ENCODE results near the gene PPP2R2B. TPM values are rescaled to one million over a fixed set of nuclear protein-coding genes. Genes with fewer than 3 reads are reported as not detected.

Gene PPP2R2B
- total and polyA plus RNA-seq, 4 donors = 2.0 to 27.3 (median 12.0) TPM

- 0 to 14% methylated on average over 3 of the region's 3 CpGs for WGBS, 2 donors
- ATAC-seq (ENCODE audit: low FRiP score) (no peak), DNase-seq (no peak)
- H3K4me3 ChIP-seq (ENCODE audit: low read length in 2 of 2) = no peak overlapping the region
- H3K9me3 ChIP-seq (ENCODE audit: control insufficient read depth, low read length) = no peaks in the 10 kb centered on the region
- H3K36me3 ChIP-seq (ENCODE audit: control insufficient read depth in 1 of 2, insufficient read depth in 2 of 2, low read length in 1 of 2) = no peaks in the 10 kb centered on the region
- no peaks in the 10 kb centered on the region for H3K27me3 ChIP-seq (ENCODE audit: control insufficient read depth in 1 of 2, insufficient read depth in 2 of 2, low read length in 1 of 2)
- peaks cover 0 to 3% of the 10 kb centered on the region in 2 donors for H3K4me1 ChIP-seq (ENCODE audit: control insufficient read depth in 1 of 2, insufficient read depth in 2 of 2, low read length in 2 of 2)
- intact Hi-C loops (cut with DNase I) = loop anchor here in 1 of 2 donors (5.0 to 10.0 kb wide), 2 partner anchors 33 to 126 kb away; no protein-coding TSS in a partner anchor
- no peak overlapping the region for H3K27ac ChIP-seq (ENCODE audit: low read depth in 1 of 2, low read length in 2 of 2)
These were observed 18.2 kb downstream of the PPP2R2B start for GRCh38 chr5:146860213-146860893.

- intact Hi-C loops (cut with DNase I) = no loop called here
- ATAC-seq (ENCODE audit: low FRiP score) = no peak
These were observed 26.5 kb downstream of the PPP2R2B start for GRCh38 chr5:146852089-146852488.

GRCh38 chr5:146851133-146851532 is 27.4 kb downstream of the PPP2R2B start:
- intact Hi-C loops (cut with DNase I) = no loop called here
- DNase-seq = no peak
- no peak overlapping the region for H3K4me3 ChIP-seq (ENCODE audit: low read length in 2 of 2)
- H3K36me3 ChIP-seq (ENCODE audit: control insufficient read depth in 1 of 2, insufficient read depth in 2 of 2, low read length in 1 of 2) = no peaks in the 10 kb centered on the region
- H3K4me1 ChIP-seq (ENCODE audit: control insufficient read depth in 1 of 2, insufficient read depth in 2 of 2, low read length in 2 of 2) = no peaks in the 10 kb centered on the region
- ATAC-seq (ENCODE audit: low FRiP score) = no peak
- H3K27me3 ChIP-seq (ENCODE audit: control insufficient read depth in 1 of 2, insufficient read depth in 2 of 2, low read length in 1 of 2) = no peaks in the 10 kb centered on the region
- H3K27ac ChIP-seq (ENCODE audit: low read depth in 1 of 2, low read length in 2 of 2) = no peak overlapping the region
- H3K9me3 ChIP-seq (ENCODE audit: control insufficient read depth, low read length) = no peaks in the 10 kb centered on the region

More at GRCh38 chr5:146852089-146852488, 26.5 kb downstream of the PPP2R2B start:
- Histone ChIP-seq H3K4me3 (ENCODE audit: low read length in 2 of 2) (no peak overlapping the region), H3K27ac (ENCODE audit: low read depth in 1 of 2, low read length in 2 of 2) (no peak overlapping the region), H3K4me1 (ENCODE audit: control insufficient read depth in 1 of 2, insufficient read depth in 2 of 2, low read length in 2 of 2) (no peaks in the 10 kb centered on the region), H3K27me3 (ENCODE audit: control insufficient read depth in 1 of 2, insufficient read depth in 2 of 2, low read length in 1 of 2) (no peaks in the 10 kb centered on the region), H3K9me3 (ENCODE audit: control insufficient read depth, low read length) (no peaks in the 10 kb centered on the region), H3K36me3 (ENCODE audit: control insufficient read depth in 1 of 2, insufficient read depth in 2 of 2, low read length in 1 of 2) (no peaks in the 10 kb centered on the region)
- DNase-seq = no peak

GRCh38 chr5:146849694-146850303 is 28.8 kb downstream of the PPP2R2B start:
- intact Hi-C loops (cut with DNase I) = no loop called here
- no peaks in the 10 kb centered on the region for H3K4me1 ChIP-seq (ENCODE audit: control insufficient read depth in 1 of 2, insufficient read depth in 2 of 2, low read length in 2 of 2)
- 58 to 59% methylated on average over 5 of the region's 5 CpGs for WGBS, 2 donors
- DNase-seq (no peak), ATAC-seq (ENCODE audit: low FRiP score) (no peak)
- H3K4me3 ChIP-seq (ENCODE audit: low read length in 2 of 2) = no peak overlapping the region
- no peak overlapping the region for H3K27ac ChIP-seq (ENCODE audit: low read depth in 1 of 2, low read length in 2 of 2)
- no peaks in the 10 kb centered on the region for H3K36me3 ChIP-seq (ENCODE audit: control insufficient read depth in 1 of 2, insufficient read depth in 2 of 2, low read length in 1 of 2)
- H3K9me3 ChIP-seq (ENCODE audit: control insufficient read depth, low read length) = no peaks in the 10 kb centered on the region
- no peaks in the 10 kb centered on the region for H3K27me3 ChIP-seq (ENCODE audit: control insufficient read depth in 1 of 2, insufficient read depth in 2 of 2, low read length in 1 of 2)

GRCh38 chr5:146848133-146848532 is 30.4 kb downstream of the PPP2R2B start:
- no peaks in the 10 kb centered on the region for H3K36me3 ChIP-seq (ENCODE audit: control insufficient read depth in 1 of 2, insufficient read depth in 2 of 2, low read length in 1 of 2)
- H3K27ac ChIP-seq (ENCODE audit: low read depth in 1 of 2, low read length in 2 of 2) = no peak overlapping the region
- no peaks in the 10 kb centered on the region for H3K27me3 ChIP-seq (ENCODE audit: control insufficient read depth in 1 of 2, insufficient read depth in 2 of 2, low read length in 1 of 2)
- ATAC-seq (ENCODE audit: low FRiP score) (no peak), DNase-seq (no peak)
- no peaks in the 10 kb centered on the region for H3K9me3 ChIP-seq (ENCODE audit: control insufficient read depth, low read length)
- intact Hi-C loops (cut with DNase I) = no loop called here
- no peaks in the 10 kb centered on the region for H3K4me1 ChIP-seq (ENCODE audit: control insufficient read depth in 1 of 2, insufficient read depth in 2 of 2, low read length in 2 of 2)
- WGBS, 2 donors = 77 to 79% methylated on average over 1 of the region's 1 CpG
- no peak overlapping the region for H3K4me3 ChIP-seq (ENCODE audit: low read length in 2 of 2)

- 40 to 50% methylated on average over 2 of the region's 2 CpGs for WGBS, 2 donors
- no peaks in the 10 kb centered on the region for H3K27me3 ChIP-seq (ENCODE audit: control insufficient read depth in 1 of 2, insufficient read depth in 2 of 2, low read length in 1 of 2)
These were observed 38.5 kb downstream of the PPP2R2B start for GRCh38 chr5:146840016-146840415.

GRCh38 chr5:146836226-146836842 is 42.2 kb downstream of the PPP2R2B start:
- Histone ChIP-seq H3K27me3 (ENCODE audit: control insufficient read depth in 1 of 2, insufficient read depth in 2 of 2, low read length in 1 of 2) (no peaks in the 10 kb centered on the region), H3K4me3 (ENCODE audit: low read length in 2 of 2) (no peak overlapping the region), H3K4me1 (ENCODE audit: control insufficient read depth in 1 of 2, insufficient read depth in 2 of 2, low read length in 2 of 2) (peaks cover 2 to 4% of the 10 kb centered on the region in 2 donors), H3K9me3 (ENCODE audit: control insufficient read depth, low read length) (no peaks in the 10 kb centered on the region), H3K36me3 (ENCODE audit: control insufficient read depth in 1 of 2, insufficient read depth in 2 of 2, low read length in 1 of 2) (no peaks in the 10 kb centered on the region), H3K27ac (ENCODE audit: low read depth in 1 of 2, low read length in 2 of 2) (no peak overlapping the region)
- ATAC-seq (ENCODE audit: low FRiP score) = no peak
- intact Hi-C loops (cut with DNase I) = no loop called here
- WGBS, 2 donors = 27 to 31% methylated on average over 3 of the region's 3 CpGs
- no peak for DNase-seq

More at GRCh38 chr5:146840016-146840415, 38.5 kb downstream of the PPP2R2B start:
- intact Hi-C loops (cut with DNase I) = no loop called here
- Histone ChIP-seq H3K4me1 (ENCODE audit: control insufficient read depth in 1 of 2, insufficient read depth in 2 of 2, low read length in 2 of 2) (peaks cover 0 to 2% of the 10 kb centered on the region in 2 donors), H3K36me3 (ENCODE audit: control insufficient read depth in 1 of 2, insufficient read depth in 2 of 2, low read length in 1 of 2) (no peaks in the 10 kb centered on the region), H3K27ac (ENCODE audit: low read depth in 1 of 2, low read length in 2 of 2) (no peak overlapping the region), H3K4me3 (ENCODE audit: low read length in 2 of 2) (no peak overlapping the region), H3K9me3 (ENCODE audit: control insufficient read depth, low read length) (no peaks in the 10 kb centered on the region)
- ATAC-seq (ENCODE audit: low FRiP score) (no peak), DNase-seq (no peak)

- Histone ChIP-seq H3K4me1 (ENCODE audit: control insufficient read depth in 1 of 2, insufficient read depth in 2 of 2, low read length in 2 of 2) (peaks cover 3 to 4% of the 10 kb centered on the region in 2 donors), H3K36me3 (ENCODE audit: control insufficient read depth in 1 of 2, insufficient read depth in 2 of 2, low read length in 1 of 2) (no peaks in the 10 kb centered on the region), H3K27me3 (ENCODE audit: control insufficient read depth in 1 of 2, insufficient read depth in 2 of 2, low read length in 1 of 2) (no peaks in the 10 kb centered on the region), H3K27ac (ENCODE audit: low read depth in 1 of 2, low read length in 2 of 2) (no peak overlapping the region), H3K4me3 (ENCODE audit: low read length in 2 of 2) (no peak overlapping the region), H3K9me3 (ENCODE audit: control insufficient read depth, low read length) (no peaks in the 10 kb centered on the region)
- intact Hi-C loops (cut with DNase I) = loop anchor here in 1 of 2 donors (5.0 kb wide), 1 partner anchor 44 kb away; the partner anchor contains the start of gene PPP2R2B
- 74 to 76% methylated on average over 3 of the region's 3 CpGs for WGBS, 2 donors
- DNase-seq (no peak), ATAC-seq (ENCODE audit: low FRiP score) (no peak)
These were observed 45.4 kb downstream of the PPP2R2B start for GRCh38 chr5:146832985-146833732.

All from aorta (tissue), 5 donors.